Left ventricle myocardium inferior (tissue), 1 donor: ENCODE results near the gene ZNF445. TPM values are rescaled to one million over a fixed set of nuclear protein-coding genes. Genes with fewer than 3 reads are reported as not detected.
"Not testable (repeated sequence)": the region's sequence is repeated elsewhere in the genome, so short reads cannot be mapped to it uniquely, and the experiment has no call there.

Source experiments
- DNase-seq: peaks from one replicate; pipeline ENCODE4 v3.0.0-alpha.2; 2020
- H3K27ac ChIP-seq: fragments of 200-600 bp; replicated peaks from 2 replicates; pipeline ENCODE4 v1.8.0; 2021
- H3K27me3 ChIP-seq: fragments of 200-600 bp; 2 replicates; pipeline ENCODE4 v1.8.0; 2021; ENCODE audit warnings: low read depth
- H3K36me3 ChIP-seq: fragments of 200-600 bp; 2 replicates; pipeline ENCODE4 v1.8.0; 2021
- H3K4me1 ChIP-seq: fragments of 200-600 bp; 2 replicates; pipeline ENCODE4 v1.8.0; 2021
- H3K4me3 ChIP-seq: fragments of 200-600 bp; 2 replicates; pipeline ENCODE4 v1.8.0; 2021; ENCODE audit warnings: mild to moderate bottlenecking, moderate library complexity
- H3K9me3 ChIP-seq: fragments of 200-600 bp; replicated peaks from 2 replicates; pipeline ENCODE4 v1.8.0; 2021
- CTCF ChIP-seq: fragments of 200-600 bp; IDR thresholded peaks from 2 replicates; pipeline ENCODE4 v1.8.0; 2021; ENCODE audit warnings: antibody characterized with exemption, mild to moderate bottlenecking, borderline replicate concordance
- intact Hi-C: fragments of 100-400 bp; cut with micrococcal nuclease; formaldehyde crosslinking; loops from one replicate; pipeline ENCODE4 v1.11.0; 2022
- total RNA-seq: library from RNA; stranded (reverse); fragmentation: NEBNext Ultra II Directional; extraction: Animal tissue kit (Norgen Biotek cat#: 25700); gene quantifications from one replicate; pipeline ENCODE4 v1.2.1, GENCODE V29; 2021
- donor health status: DM: no; HTN: yes; CAD: no; lungs with severe emphysema.

The ZNF445 gene
- total RNA-seq, 1 donor from 2014 or later, result 11.8 TPM

GRCh38 chr3:44409640-44410410 is 67.6 kb downstream of the ZNF445 start:
- H3K27ac ChIP-seq, result no peak overlapping the region
- H3K4me3 ChIP-seq, result no peak overlapping the region
- TF ChIP-seq CTCF, result no peak
- peaks cover 9% of the 10 kb centered on the region for H3K36me3 ChIP-seq
- no peaks in the 10 kb centered on the region for H3K27me3 ChIP-seq
- H3K4me1 ChIP-seq, result no peaks in the 10 kb centered on the region
- no peak for DNase-seq
- intact Hi-C loops, result no loop called here
- no peaks in the 10 kb centered on the region for H3K9me3 ChIP-seq

GRCh38 chr3:44402548-44402947 is 74.9 kb downstream of the ZNF445 start:
- no peaks in the 10 kb centered on the region for H3K9me3 ChIP-seq
- H3K4me3 ChIP-seq, result no peak overlapping the region
- no peak for DNase-seq
- peaks cover 32% of the 10 kb centered on the region for H3K4me1 ChIP-seq
- H3K27me3 ChIP-seq, result no peaks in the 10 kb centered on the region
- TF ChIP-seq CTCF, result no peak
- peaks cover 16% of the 10 kb centered on the region for H3K36me3 ChIP-seq
- intact Hi-C loops, result no loop called here
- peak overlapping the region; percentile 22 for H3K27ac ChIP-seq

- peaks cover 29% of the 10 kb centered on the region for H3K36me3 ChIP-seq
- no peak for TF ChIP-seq CTCF
- H3K4me1 ChIP-seq, result peaks cover 32% of the 10 kb centered on the region
- no peak for DNase-seq
- H3K27me3 ChIP-seq, result no peaks in the 10 kb centered on the region
- no peaks in the 10 kb centered on the region for H3K9me3 ChIP-seq
- H3K4me3 ChIP-seq, result no peak overlapping the region
- peak overlapping the region; percentile 24 for H3K27ac ChIP-seq
- intact Hi-C loops, result no loop called here
Measured at GRCh38 chr3:44400771-44401170, 76.7 kb downstream of the ZNF445 start.

- no peak overlapping the region for H3K27ac ChIP-seq
- H3K4me1 ChIP-seq, result peaks cover 32% of the 10 kb centered on the region
- no peak overlapping the region for H3K4me3 ChIP-seq
- H3K9me3 ChIP-seq, result no peaks in the 10 kb centered on the region
- peaks cover 29% of the 10 kb centered on the region for H3K36me3 ChIP-seq
- no peak for TF ChIP-seq CTCF
- DNase-seq, result no peak
- H3K27me3 ChIP-seq, result no peaks in the 10 kb centered on the region
- intact Hi-C loops, result no loop called here
Measured at GRCh38 chr3:44398853-44399252, 78.6 kb downstream of the ZNF445 start.

GRCh38 chr3:44398271-44398670 is 79.2 kb downstream of the ZNF445 start:
- H3K27me3 ChIP-seq, DNase-seq, H3K4me3 ChIP-seq, intact Hi-C loops, H3K27ac ChIP-seq, H3K9me3 ChIP-seq: not testable (repeated sequence)
- Histone ChIP-seq H3K36me3 (peaks cover 29% of the 10 kb centered on the region), H3K4me1 (peaks cover 32% of the 10 kb centered on the region)
